Mesenchymal stem cell (in vitro differentiated cells and primary cell): ENCODE data around the gene NT5C.
A peak's percentile ranks its signal among the peaks of the same experiment; 100 is the strongest.

Experiments
- DNase-seq: peaks from one replicate; pipeline ENCODE4 v3.0.0-alpha.2; 2013
- H2AFZ ChIP-seq: one replicate; pipeline ENCODE4 v1.6.1; 2013; ENCODE audit warnings: low read depth, mild to moderate bottlenecking, control low read depth, inconsistent platforms, low read length, moderate library complexity
- H2AK5ac ChIP-seq: 2 replicates; pipeline ENCODE4 v1.6.1; 2013; ENCODE audit warnings: low read length, moderate library complexity, mild to moderate bottlenecking, inconsistent platforms; ENCODE audit not compliant: severe bottlenecking
- H2BK120ac ChIP-seq: one replicate; pipeline ENCODE4 v1.6.1; 2013; ENCODE audit warnings: low read depth, mild to moderate bottlenecking, inconsistent platforms, low read length, moderate library complexity
- H2BK12ac ChIP-seq, 2 experiments: one replicate each; pipeline ENCODE4 v1.6.1; 2013; ENCODE audit warnings: inconsistent platforms in 2 of 2, low read length in 2 of 2, mild to moderate bottlenecking in 2 of 2, moderate library complexity in 2 of 2, control low read depth in 1 of 2
- H2BK15ac ChIP-seq: one replicate; pipeline ENCODE4 v1.6.1; 2013; ENCODE audit warnings: mild to moderate bottlenecking, low read depth, inconsistent platforms; ENCODE audit not compliant: poor library complexity, severe bottlenecking
- H2BK5ac ChIP-seq: 2 replicates; pipeline ENCODE4 v1.6.1; 2013; ENCODE audit warnings: low read depth, mild to moderate bottlenecking, low read length, control low read depth, inconsistent platforms; ENCODE audit not compliant: poor library complexity, severe bottlenecking
- H3K14ac ChIP-seq, 2 experiments: one replicate each; pipeline ENCODE4 v1.6.1; 2013; ENCODE audit warnings: inconsistent platforms in 2 of 2, low read length in 2 of 2, control low read depth in 1 of 2, mild to moderate bottlenecking in 1 of 2, moderate library complexity in 1 of 2
- H3K18ac ChIP-seq, 2 experiments: one replicate each; pipeline ENCODE4 v1.6.1; 2013; ENCODE audit warnings: inconsistent platforms in 2 of 2, low read length in 2 of 2, control low read depth in 1 of 2, low read depth in 1 of 2, mild to moderate bottlenecking in 1 of 2
- H3K23ac ChIP-seq, 2 experiments: one replicate each; pipeline ENCODE4 v1.6.1; 2013; ENCODE audit warnings: inconsistent platforms in 2 of 2, low read length in 2 of 2, mild to moderate bottlenecking in 2 of 2, moderate library complexity in 2 of 2, control low read depth in 1 of 2
- H3K27ac ChIP-seq: 2 replicates; pipeline ENCODE4 v1.5.1; 2013; ENCODE audit warnings: mild to moderate bottlenecking, moderate library complexity, low read length, control low read depth, inconsistent platforms; ENCODE audit not compliant: poor library complexity, severe bottlenecking
- H3K27me3 ChIP-seq, 2 experiments: 2 replicates each; pipeline versions ENCODE4 v1.6.1 to v1.7.0; 2013; ENCODE audit warnings: low read length in 2 of 2, mild to moderate bottlenecking in 2 of 2, moderate library complexity in 2 of 2, control low read depth in 1 of 2, inconsistent platforms in 1 of 2; ENCODE audit not compliant: control insufficient read depth in 1 of 2, insufficient read depth in 1 of 2
- H3K36me3 ChIP-seq, 2 experiments: 2 replicates each; pipeline versions ENCODE4 v1.6.1 to v1.7.0; 2013; ENCODE audit warnings: low read length in 2 of 2, control low read depth in 1 of 2, inconsistent platforms in 1 of 2, low read depth in 1 of 2, mild to moderate bottlenecking in 1 of 2; ENCODE audit not compliant: insufficient read depth in 2 of 2, control insufficient read depth in 1 of 2
- H3K4ac ChIP-seq, 2 experiments: one replicate each; pipeline ENCODE4 v1.6.1; 2013; ENCODE audit warnings: inconsistent platforms in 2 of 2, low read length in 2 of 2, mild to moderate bottlenecking in 2 of 2, moderate library complexity in 2 of 2, control low read depth in 1 of 2, low read depth in 1 of 2
- H3K4me1 ChIP-seq: 2 replicates; pipeline ENCODE4 v1.6.1; 2013; ENCODE audit warnings: low read depth, low read length, control low read depth; ENCODE audit not compliant: control insufficient read depth, insufficient read depth
- H3K4me2 ChIP-seq: 2 replicates; pipeline ENCODE4 v1.6.1; 2013; ENCODE audit warnings: low read length, mild to moderate bottlenecking, inconsistent platforms; ENCODE audit not compliant: poor library complexity, severe bottlenecking
- H3K4me3 ChIP-seq, 2 experiments: 2 replicates each; pipeline versions ENCODE4 v1.5.1 to v1.7.0; 2013; ENCODE audit warnings: low read length in 2 of 2, mild to moderate bottlenecking in 2 of 2, control low read depth in 1 of 2, low read depth in 1 of 2; ENCODE audit not compliant: insufficient read depth in 1 of 2
- H3K79me1 ChIP-seq: replicated peaks from 2 replicates; pipeline ENCODE4 v1.6.1; 2013; ENCODE audit warnings: mild to moderate bottlenecking, control low read depth, low read length, inconsistent platforms; ENCODE audit not compliant: poor library complexity, severe bottlenecking
- H3K9ac ChIP-seq: 2 replicates; pipeline ENCODE4 v1.7.0; 2013; ENCODE audit warnings: mild to moderate bottlenecking, low read length, moderate library complexity
- H3K9me3 ChIP-seq: 2 replicates; pipeline ENCODE4 v1.7.0; 2013; ENCODE audit warnings: mild to moderate bottlenecking, low read length; ENCODE audit not compliant: control insufficient read depth
- H4K8ac ChIP-seq: one replicate; pipeline ENCODE4 v1.6.1; 2013; ENCODE audit warnings: inconsistent platforms, mild to moderate bottlenecking, low read length, moderate library complexity
- H4K91ac ChIP-seq: one replicate; pipeline ENCODE4 v1.6.1; 2013; ENCODE audit warnings: mild to moderate bottlenecking, low read length, inconsistent platforms
- WGBS: methylation state at CpG from one replicate; pipeline ENCODE4 v1.1.7; 2013; ENCODE audit warnings: mixed read lengths; 5-methylcytosine and 5-hydroxymethylcytosine counted together

The NT5C gene

GRCh38 chr17:75113798-75114551, 17.6 kb downstream of the NT5C start:
- H3K4me3 ChIP-seq, result peak overlapping the region in 1 of 2 experiments; percentile 85
- H3K18ac ChIP-seq, result peak overlapping the region; percentile 52 to 64
- no peak overlapping the region for H2BK120ac ChIP-seq
- H3K4me1 ChIP-seq, result peaks cover 23% of the 10 kb centered on the region
- H2BK12ac ChIP-seq, result no peak overlapping the region
- no peak overlapping the region for H3K14ac ChIP-seq
- no peak overlapping the region for H2AK5ac ChIP-seq
- H2BK15ac ChIP-seq, result no peak overlapping the region
- H3K79me1 ChIP-seq, result peaks cover 26% of the 10 kb centered on the region
- H2BK5ac ChIP-seq, result no peak overlapping the region
- H3K9ac ChIP-seq, result peak overlapping the region; percentile 85
- peaks cover 4 to 23% of the 10 kb centered on the region in 2 experiments for H3K36me3 ChIP-seq
- H3K23ac ChIP-seq, result peak overlapping the region in 1 of 2 experiments; percentile 23
- H4K8ac ChIP-seq, result peak overlapping the region; percentile 83
- peak overlapping the region; percentile 33 for H3K4me2 ChIP-seq
- H3K9me3 ChIP-seq, result no peaks in the 10 kb centered on the region
- no peak overlapping the region for H2AFZ ChIP-seq
- peak overlapping the region in 1 of 2 experiments; percentile 57 for H3K4ac ChIP-seq
- H4K91ac ChIP-seq, result no peak overlapping the region
- peak; percentile 86 for DNase-seq
- no peak overlapping the region for H3K27ac ChIP-seq
- WGBS, result 32% methylated on average over 21 of the region's 22 CpGs
- no peaks in the 10 kb centered on the region for H3K27me3 ChIP-seq

- no peak overlapping the region for H3K4me3 ChIP-seq
- no peak overlapping the region for H2BK12ac ChIP-seq
- no peak overlapping the region for H4K8ac ChIP-seq
- H3K18ac ChIP-seq, result no peak overlapping the region
- no peak overlapping the region for H2BK120ac ChIP-seq
- H3K27ac ChIP-seq, result no peak overlapping the region
- no peak overlapping the region for H2AFZ ChIP-seq
- H2BK5ac ChIP-seq, result no peak overlapping the region
- no peak overlapping the region for H4K91ac ChIP-seq
- peaks cover 0 to 15% of the 10 kb centered on the region in 2 experiments for H3K36me3 ChIP-seq
- no peak overlapping the region for H2AK5ac ChIP-seq
- H3K9me3 ChIP-seq, result no peaks in the 10 kb centered on the region
- H2BK15ac ChIP-seq, result no peak overlapping the region
- WGBS, result 90% methylated on average over 7 of the region's 7 CpGs
- H3K9ac ChIP-seq, result no peak overlapping the region
- H3K27me3 ChIP-seq, result no peaks in the 10 kb centered on the region
- H3K79me1 ChIP-seq, result peaks cover 18% of the 10 kb centered on the region
- peaks cover 23% of the 10 kb centered on the region for H3K4me1 ChIP-seq
- H3K23ac ChIP-seq, result peak overlapping the region in 1 of 2 experiments; percentile 46
- no peak overlapping the region for H3K14ac ChIP-seq
- H3K4ac ChIP-seq, result no peak overlapping the region
- no peak overlapping the region for H3K4me2 ChIP-seq
- DNase-seq, result no peak
Measured at GRCh38 chr17:75111777-75112335, 19.7 kb downstream of the NT5C start.

GRCh38 chr17:75110234-75110937, 21.2 kb downstream of the NT5C start:
- WGBS, result 31% methylated on average over 40 of the region's 40 CpGs
- peak overlapping the region; percentile 6 to 74 for H3K4ac ChIP-seq

More at GRCh38 chr17:75110234-75110937, 21.2 kb downstream of the NT5C start:
- Histone ChIP-seq H3K4me3 (peak overlapping the region; percentile 66 to 94), H3K9ac (peak overlapping the region; percentile 85), H2BK15ac (no peak overlapping the region), H4K8ac (peak overlapping the region; percentile 5), H3K18ac (peak overlapping the region in 1 of 2 experiments; percentile 55), H2BK120ac (peak overlapping the region; percentile 75), H2BK12ac (peak overlapping the region in 1 of 2 experiments; percentile 64), H3K9me3 (no peaks in the 10 kb centered on the region), H3K23ac (peak overlapping the region in 1 of 2 experiments; percentile 84), H2BK5ac (no peak overlapping the region), H3K4me2 (peak overlapping the region; percentile 98), H4K91ac (no peak overlapping the region), H2AK5ac (no peak overlapping the region), H3K4me1 (peaks cover 24% of the 10 kb centered on the region), H3K79me1 (peaks cover 14% of the 10 kb centered on the region), H3K27me3 (no peaks in the 10 kb centered on the region), H3K14ac (peak overlapping the region in 1 of 2 experiments; percentile 89), H2AFZ (peak overlapping the region; percentile 72), H3K27ac (no peak overlapping the region), H3K36me3 (peaks cover 0 to 6% of the 10 kb centered on the region in 2 experiments)
- DNase-seq, result no peak
